OCI-LY1 (cell line): ENCODE results near the gene AKTIP.

Experiments used
- H2AFZ ChIP-seq: fragments of 200-600 bp; sonication (generic), shearing (Covaris generic); 2 replicates; pipeline ENCODE4 v1.6.0; 2014; ENCODE audit warnings: antibody characterized with exemption, mild to moderate bottlenecking, low read length
- H3F3A ChIP-seq: fragments of 200-600 bp; sonication (generic), shearing (Covaris generic); 2 replicates; pipeline ENCODE4 v1.6.0; 2014; ENCODE audit warnings: mild to moderate bottlenecking, antibody characterized with exemption, low read length, moderate library complexity; ENCODE audit not compliant: insufficient read depth
- H3K27ac ChIP-seq: fragments of 200-600 bp; sonication (generic); 2 replicates; pipeline ENCODE4 v1.5.1; 2014; ENCODE audit warnings: low read length, mixed run types, mild to moderate bottlenecking, low read depth; ENCODE audit not compliant: poor library complexity, severe bottlenecking
- H3K27me3 ChIP-seq: fragments of 200-600 bp; sonication (generic); 2 replicates; pipeline ENCODE4 v1.6.0; 2014; ENCODE audit warnings: antibody characterized with exemption, mild to moderate bottlenecking, low read length, moderate library complexity; ENCODE audit not compliant: insufficient read depth
- H3K36me3 ChIP-seq: fragments of 200-600 bp; sonication (generic); 2 replicates; pipeline ENCODE4 v1.6.1; 2014; ENCODE audit warnings: mild to moderate bottlenecking, antibody characterized with exemption, low read length, moderate library complexity, mixed read lengths; ENCODE audit not compliant: insufficient read depth
- H3K4me1 ChIP-seq: fragments of 200-600 bp; sonication (generic); 2 replicates; pipeline ENCODE4 v1.5.1; 2014; ENCODE audit warnings: mild to moderate bottlenecking, low read length, moderate library complexity; ENCODE audit not compliant: insufficient read depth, severe bottlenecking
- H3K4me2 ChIP-seq: fragments of 200-600 bp; sonication (generic), shearing (Covaris generic); 2 replicates; pipeline ENCODE4 v1.6.1; 2014; ENCODE audit warnings: low read length
- H3K4me3 ChIP-seq: fragments of 200-600 bp; sonication (generic); 2 replicates; pipeline ENCODE4 v1.5.1; 2014; ENCODE audit warnings: low read length, low read depth, mild to moderate bottlenecking, mixed read lengths; ENCODE audit not compliant: poor library complexity, severe bottlenecking
- H3K79me2 ChIP-seq: fragments of 200-600 bp; shearing (Covaris generic); 2 replicates; pipeline ENCODE4 v1.6.1; 2016; ENCODE audit warnings: mixed run types, low read length, mixed read lengths; ENCODE audit not compliant: insufficient read depth
- H3K9ac ChIP-seq: fragments of 200-600 bp; sonication (generic), shearing (Covaris generic); 2 replicates; pipeline ENCODE4 v1.6.1; 2014; ENCODE audit warnings: mild to moderate bottlenecking, low read length, mixed read lengths
- H3K9me2 ChIP-seq: fragments of 200-600 bp; sonication (generic), shearing (Covaris generic); 2 replicates; pipeline ENCODE4 v1.6.1; 2014; ENCODE audit warnings: low read depth, mild to moderate bottlenecking, low read length, mixed read lengths
- H3K9me3 ChIP-seq: fragments of 200-600 bp; shearing (Covaris generic); 2 replicates; pipeline ENCODE4 v1.6.1; 2014; ENCODE audit warnings: low read length, mixed read lengths
- H4K20me1 ChIP-seq: fragments of 200-600 bp; sonication (generic), shearing (Covaris generic); 2 replicates; pipeline ENCODE4 v1.6.0; 2016; ENCODE audit warnings: mild to moderate bottlenecking, low read length; ENCODE audit not compliant: insufficient read depth
- EZH2 ChIP-seq: fragments of 200-600 bp; sonication (generic), shearing (Covaris generic); IDR thresholded peaks from 2 replicates; pipeline ENCODE4 v1.8.0; 2017; ENCODE audit warnings: borderline replicate concordance, mixed run types, mild to moderate bottlenecking, antibody characterized with exemption, low read length, moderate library complexity, mixed read lengths
- TF ChIP-seq, protein P1 (sequence below): fragments of 200-600 bp; sonication (generic), shearing (Covaris generic); IDR thresholded peaks from 2 replicates; pipeline ENCODE4 v1.5.1; 2017; ENCODE audit warnings: mild to moderate bottlenecking, antibody characterized with exemption, low read length, moderate library complexity, mixed read lengths

Gene AKTIP

DNA sequence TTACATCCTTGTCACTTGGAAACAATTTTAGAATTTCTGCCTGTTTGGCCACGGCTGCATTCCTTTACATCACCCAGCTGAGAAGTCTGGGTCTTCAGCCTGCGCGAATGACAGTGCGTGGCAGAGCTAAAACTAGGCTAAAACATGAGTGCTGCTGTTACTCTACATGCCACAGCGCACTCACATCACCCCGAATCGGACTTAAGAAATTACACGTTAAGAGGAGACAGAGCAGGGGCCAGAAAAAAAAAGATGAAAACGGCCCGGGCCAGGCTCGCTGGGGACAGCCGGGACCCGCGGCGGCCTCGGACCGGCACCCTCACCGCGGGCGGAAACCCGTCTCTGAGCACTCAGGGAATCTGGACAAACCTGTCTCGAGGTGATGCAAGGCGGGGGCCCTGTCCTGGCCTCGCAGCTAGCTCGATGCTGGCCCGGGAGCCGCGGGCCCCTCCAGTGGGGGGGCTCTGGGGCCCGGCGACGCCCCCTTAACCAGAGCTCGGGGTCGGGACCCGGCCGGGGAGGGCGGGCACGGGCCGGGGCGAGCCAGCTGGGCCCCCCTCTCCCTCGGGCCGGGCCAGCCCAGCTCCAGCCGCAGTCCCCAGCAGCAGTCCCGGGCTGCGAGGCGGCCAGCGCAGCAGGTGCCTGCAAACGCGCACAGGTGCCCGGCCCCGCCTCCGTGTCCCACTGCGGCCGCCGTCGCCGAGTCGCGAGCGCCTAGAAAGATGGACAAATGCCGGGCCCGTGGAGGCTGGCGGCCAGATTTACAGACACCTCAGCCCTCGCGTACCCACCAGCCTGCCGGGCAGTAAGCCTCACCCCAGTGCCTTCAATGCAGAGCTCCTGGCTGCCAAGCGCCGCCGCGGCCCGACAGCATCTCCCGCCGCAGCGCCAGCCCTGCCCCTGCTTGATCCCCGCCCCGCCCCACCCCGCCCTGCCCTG lies at the start of gene AKTIP:
Gene AKTIP (minus strand): TSS at position 879 of the 939 bp plus-strand sequence. CDS start 2,950 bp downstream, outside the sequence.
- Histone ChIP-seq H2AFZ (no peak within 1 kb of the TSS), H3K9ac (peak within 1 kb of the TSS; percentile 82), H4K20me1 (no peaks in the 10 kb centered on the region), H3K27me3 (no peaks in the 10 kb centered on the region), H3K4me3 (peak within 1 kb of the TSS; percentile 87), H3F3A (no peaks in the 10 kb centered on the region), H3K4me2 (peak within 1 kb of the TSS; percentile 87), H3K79me2 (no peaks in the 10 kb centered on the region), H3K36me3 (no peaks in the 10 kb centered on the region), H3K27ac (no peak within 1 kb of the TSS), H3K9me3 (no peaks in the 10 kb centered on the region), H3K4me1 (peaks cover 19% of the 10 kb centered on the region), H3K9me2 (no peaks in the 10 kb centered on the region)
- TF ChIP-seq, protein P1, sequence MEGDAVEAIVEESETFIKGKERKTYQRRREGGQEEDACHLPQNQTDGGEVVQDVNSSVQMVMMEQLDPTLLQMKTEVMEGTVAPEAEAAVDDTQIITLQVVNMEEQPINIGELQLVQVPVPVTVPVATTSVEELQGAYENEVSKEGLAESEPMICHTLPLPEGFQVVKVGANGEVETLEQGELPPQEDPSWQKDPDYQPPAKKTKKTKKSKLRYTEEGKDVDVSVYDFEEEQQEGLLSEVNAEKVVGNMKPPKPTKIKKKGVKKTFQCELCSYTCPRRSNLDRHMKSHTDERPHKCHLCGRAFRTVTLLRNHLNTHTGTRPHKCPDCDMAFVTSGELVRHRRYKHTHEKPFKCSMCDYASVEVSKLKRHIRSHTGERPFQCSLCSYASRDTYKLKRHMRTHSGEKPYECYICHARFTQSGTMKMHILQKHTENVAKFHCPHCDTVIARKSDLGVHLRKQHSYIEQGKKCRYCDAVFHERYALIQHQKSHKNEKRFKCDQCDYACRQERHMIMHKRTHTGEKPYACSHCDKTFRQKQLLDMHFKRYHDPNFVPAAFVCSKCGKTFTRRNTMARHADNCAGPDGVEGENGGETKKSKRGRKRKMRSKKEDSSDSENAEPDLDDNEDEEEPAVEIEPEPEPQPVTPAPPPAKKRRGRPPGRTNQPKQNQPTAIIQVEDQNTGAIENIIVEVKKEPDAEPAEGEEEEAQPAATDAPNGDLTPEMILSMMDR = no peak
- TF ChIP-seq EZH2 = no peak

DNA sequence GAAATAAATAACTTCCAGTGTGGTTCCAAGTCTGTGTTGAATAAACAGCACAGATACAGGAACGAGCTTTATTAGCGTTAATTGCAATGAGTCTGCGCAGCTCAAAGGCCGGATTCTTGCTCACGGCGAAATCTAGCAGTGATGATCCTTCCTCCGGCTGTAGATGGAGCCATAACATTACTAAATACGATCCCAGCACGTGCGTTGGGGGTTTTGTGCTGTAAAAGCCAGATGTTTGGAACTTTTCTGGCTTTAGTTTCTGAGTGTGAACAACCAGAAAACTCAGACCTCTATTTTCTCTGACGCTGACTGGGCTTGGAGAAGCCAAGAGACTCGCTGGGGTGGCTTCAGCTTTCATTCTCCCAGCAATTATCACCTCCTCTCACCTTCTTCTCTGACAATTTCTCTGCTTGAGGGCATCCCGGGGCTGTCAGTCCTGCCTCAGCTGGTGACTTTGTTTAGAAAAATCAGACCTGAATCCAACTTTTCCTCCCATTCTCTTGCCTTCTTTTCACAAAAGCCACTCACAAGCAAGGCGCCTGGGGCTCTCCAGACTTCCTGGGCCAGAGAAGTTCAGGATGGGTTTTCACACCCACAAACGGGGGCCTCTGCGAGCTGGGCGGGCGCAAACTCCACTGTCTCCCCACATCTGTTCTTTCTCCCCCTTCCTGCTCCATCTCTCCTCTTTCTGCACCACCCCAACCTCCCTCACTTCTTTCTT lies 47.1 kb upstream of the AKTIP start:
- no peaks in the 10 kb centered on the region for H3F3A ChIP-seq
- TF ChIP-seq EZH2 = no peak
- TF ChIP-seq, protein P1 = peak; percentile 78
- no peaks in the 10 kb centered on the region for H3K9me2 ChIP-seq
- H3K79me2 ChIP-seq = no peaks in the 10 kb centered on the region
- H3K27me3 ChIP-seq = peaks cover 7% of the 10 kb centered on the region; the same call in 1 of the 2 replicates
- H3K4me3 ChIP-seq = no peak overlapping the region
- no peak overlapping the region for H3K27ac ChIP-seq
- H3K9ac ChIP-seq = no peak overlapping the region
- H2AFZ ChIP-seq = no peak overlapping the region
- H4K20me1 ChIP-seq = no peaks in the 10 kb centered on the region
- no peaks in the 10 kb centered on the region for H3K4me1 ChIP-seq
- no peak overlapping the region for H3K4me2 ChIP-seq
- H3K36me3 ChIP-seq = no peaks in the 10 kb centered on the region
- H3K9me3 ChIP-seq = no peaks in the 10 kb centered on the region

DNA sequence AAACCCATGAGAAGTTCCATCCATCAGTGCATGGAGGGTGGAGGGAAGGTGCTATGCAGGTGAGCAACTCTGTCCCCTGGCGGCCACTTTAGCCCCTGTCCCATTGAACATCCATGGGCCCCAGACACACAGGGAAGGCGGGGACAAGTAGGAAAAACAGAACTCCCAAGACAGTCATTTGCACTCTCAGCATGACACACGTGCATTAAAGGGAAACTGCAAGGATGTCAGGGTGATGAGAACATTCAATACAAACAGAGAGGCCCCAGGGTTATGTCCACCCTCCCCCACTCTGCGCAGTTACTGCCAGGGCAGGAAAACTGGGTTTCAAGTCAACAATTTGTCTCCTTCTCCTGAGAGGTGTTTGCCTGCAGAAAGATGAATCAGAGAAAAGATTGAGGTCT lies 44.0 kb upstream of the AKTIP start:
- Histone ChIP-seq H4K20me1 (no peaks in the 10 kb centered on the region), H3K4me3 (no peak overlapping the region), H3K27me3 (no peaks in the 10 kb centered on the region), H3F3A (no peaks in the 10 kb centered on the region), H3K4me2 (no peak overlapping the region), H2AFZ (no peak overlapping the region), H3K9me3 (no peaks in the 10 kb centered on the region), H3K9me2 (no peaks in the 10 kb centered on the region), H3K27ac (no peak overlapping the region), H3K9ac (no peak overlapping the region), H3K36me3 (no peaks in the 10 kb centered on the region), H3K4me1 (no peaks in the 10 kb centered on the region), H3K79me2 (no peaks in the 10 kb centered on the region)
- no peak for TF ChIP-seq EZH2
- TF ChIP-seq, protein P1 = peak; percentile 49; the same call in 1 of the 2 replicates
